DND-41 (cell line): ENCODE results near the gene LYRM4.

Experiments
- CTCF ChIP-seq: IDR thresholded peaks from 2 replicates; pipeline ENCODE4 v1.5.1; 2012; ENCODE audit warnings: borderline replicate concordance, low read length, moderate library complexity, mild to moderate bottlenecking; ENCODE audit not compliant: poor library complexity, severe bottlenecking; ENCODE audit errors: extremely low read depth
- EZH2 ChIP-seq: IDR thresholded peaks from 3 replicates; pipeline ENCODE4 v1.6.1; 2012; ENCODE audit warnings: borderline replicate concordance, low read depth, mild to moderate bottlenecking, moderate library complexity, low read length, inconsistent platforms; ENCODE audit not compliant: severe bottlenecking

GRCh38 chr6:5303682-5304081 lies 42.9 kb upstream of the LYRM4 start:
- TF ChIP-seq CTCF (no peak), EZH2 (no peak)
